A673 (cell line): Measurements from ENCODE around the gene HERPUD2. TPM values are rescaled to one million over a fixed set of nuclear protein-coding genes. Genes with fewer than 3 reads are reported as not detected.
"Not testable (repeated sequence)": the region's sequence is repeated elsewhere in the genome, so short reads cannot be mapped to it uniquely, and the experiment has no call there.

Source experiments
- BruUV-seq: library from RNA; stranded (reverse); fragments of 400-500 nt; replicated peaks from 2 replicates; lab custom pipeline; 2021; lab: Mats Ljungman, UMichigan
- CTCF ChIA-PET: fragments of 300-600 bp; sonication (Branson Sonifier 250); formaldehyde crosslinking; loops from one replicate; lab custom pipeline; 2022; ENCODE audit warnings: antibody characterized with exemption; lab: Charles Lee
- POLR2A ChIA-PET: fragments of 300-600 bp; sonication (Branson Sonifier 250); formaldehyde crosslinking; loops from one replicate; lab custom pipeline; 2022; ENCODE audit warnings: antibody characterized with exemption; ENCODE audit not compliant: low non-redundant PET; lab: Charles Lee
- DNase-seq: peaks from one replicate; pipeline ENCODE4 v3.0.0-alpha.2; 2015; ENCODE audit warnings: low spot score
- H3K27ac ChIP-seq: fragments of 200-600 bp; sonication (generic); 2 replicates; pipeline ENCODE4 v1.5.1; 2016; ENCODE audit warnings: mixed run types, low read depth, mild to moderate bottlenecking, mixed read lengths, antibody characterized with exemption, low read length; ENCODE audit not compliant: poor library complexity, severe bottlenecking
- H3K27me3 ChIP-seq: fragments of 200-600 bp; sonication (generic); replicated peaks from 2 replicates; pipeline ENCODE4 v1.6.1; 2017; ENCODE audit warnings: mixed run types, low read depth, mild to moderate bottlenecking, mixed read lengths, antibody characterized with exemption, low read length; ENCODE audit not compliant: insufficient read depth, poor library complexity
- H3K36me3 ChIP-seq: fragments of 200-600 bp; sonication (generic); 2 replicates; pipeline ENCODE4 v1.6.1; 2016; ENCODE audit warnings: mixed run types, mild to moderate bottlenecking, mixed read lengths, antibody characterized with exemption, low read length; ENCODE audit not compliant: insufficient read depth, poor library complexity, severe bottlenecking
- H3K4me1 ChIP-seq: fragments of 200-600 bp; sonication (generic); 2 replicates; pipeline ENCODE4 v1.6.1; 2017; ENCODE audit warnings: mixed run types, mild to moderate bottlenecking, mixed read lengths, antibody characterized with exemption, low read length; ENCODE audit not compliant: insufficient read depth, poor library complexity, severe bottlenecking
- H3K4me3 ChIP-seq: fragments of 200-600 bp; sonication (generic); 2 replicates; pipeline ENCODE4 v1.5.1; 2016; ENCODE audit warnings: low read depth, mixed run types, mild to moderate bottlenecking, mixed read lengths, low read length; ENCODE audit not compliant: poor library complexity, severe bottlenecking
- H3K9me3 ChIP-seq: fragments of 200-600 bp; sonication (generic); 2 replicates; pipeline ENCODE4 v1.6.1; 2016; ENCODE audit warnings: mixed run types, low read depth, mild to moderate bottlenecking, mixed read lengths, antibody characterized with exemption, low read length; ENCODE audit not compliant: poor library complexity, severe bottlenecking
- CTCF ChIP-seq: fragments of 300-800, 200-600 bp; sonication (generic); conservative IDR thresholded peaks from 2 replicates; pipeline ENCODE4 v1.5.1; 2017; ENCODE audit warnings: low read depth, mild to moderate bottlenecking, antibody characterized with exemption, low read length, moderate library complexity, mixed read lengths
- EZH2 ChIP-seq: fragments of 200-600 bp; sonication (generic); IDR thresholded peaks from 2 replicates; pipeline ENCODE4 v1.6.1; 2017; ENCODE audit warnings: borderline replicate concordance, low read depth, mild to moderate bottlenecking, mixed read lengths, antibody characterized with exemption, low read length; ENCODE audit not compliant: poor library complexity, severe bottlenecking
- intact Hi-C: fragments of 100-400 bp; cut with micrococcal nuclease; formaldehyde crosslinking; loops from one replicate; pipeline ENCODE4 v1.10.0; 2022; ENCODE audit not compliant: unreplicated experiment
- total RNA-seq: library from RNA; stranded (reverse); gene quantifications from 2 replicates; pipeline ENCODE4 v1.2.3, GENCODE V29; 2021

HERPUD2 gene
- total RNA-seq, 1 experiment from 2014 or later, result 23.3 TPM

GRCh38 chr7:35676211-35676610, 18.7 kb downstream of the HERPUD2 start:
- Histone ChIP-seq H3K9me3 (no peaks in the 10 kb centered on the region), H3K27ac (no peak overlapping the region), H3K4me3 (no peak overlapping the region), H3K27me3 (no peaks in the 10 kb centered on the region), H3K4me1 (peaks cover 19% of the 10 kb centered on the region), H3K36me3 (no peaks in the 10 kb centered on the region)
- ChIA-PET POLR2A (interaction anchor here (0.6 kb wide), 1 partner anchor 28 kb away, joined by 3 read pairs; no protein-coding TSS in a partner anchor), CTCF (interaction anchor here (0.6 kb wide), 1 partner anchor 33 kb away, joined by 3 read pairs; no protein-coding TSS in a partner anchor)
- DNase-seq, result no peak
- intact Hi-C loops, result no loop called here
- TF ChIP-seq CTCF (no peak), EZH2 (no peak)
- no TSS peak for BruUV-seq

GRCh38 chr7:35670856-35671569, 23.9 kb downstream of the HERPUD2 start:
- POLR2A ChIA-PET, result no interaction called here
- H3K27me3 ChIP-seq, result no peaks in the 10 kb centered on the region
- intact Hi-C loops, result no loop called here
- H3K4me3 ChIP-seq, result no peak overlapping the region
- TF ChIP-seq CTCF (no peak), EZH2 (no peak)
- H3K36me3 ChIP-seq, result peaks cover 17% of the 10 kb centered on the region
- CTCF ChIA-PET, result no interaction called here
- no peak for DNase-seq
- peak overlapping the region; percentile 22 for H3K27ac ChIP-seq
- BruUV-seq, result no TSS peak
- no peaks in the 10 kb centered on the region for H3K9me3 ChIP-seq
- peaks cover 10% of the 10 kb centered on the region for H3K4me1 ChIP-seq

GRCh38 chr7:35660411-35660810, 34.5 kb downstream of the HERPUD2 start:
- H3K9me3 ChIP-seq, H3K4me1 ChIP-seq, BruUV-seq, CTCF ChIA-PET, H3K27me3 ChIP-seq, intact Hi-C loops, H3K4me3 ChIP-seq, H3K36me3 ChIP-seq, POLR2A ChIA-PET, H3K27ac ChIP-seq, DNase-seq: not testable (repeated sequence)
